Activated CD4-positive, alpha-beta T cell treated with anti-CD3 and anti-CD28 coated beads for 24 hours (primary cell): Measurements from ENCODE around the gene MYO7A.
"Not testable (repeated sequence)": the region's sequence is repeated elsewhere in the genome, so short reads cannot be mapped to it uniquely, and the experiment has no call there.

Experiments
- DNase-seq, 2 donors: peaks; one replicate each; pipeline ENCODE4 v3.0.0-alpha.2; 2020; ENCODE audit warnings: low read depth in 2 of 2

MYO7A gene

GRCh38 chr11:77093056-77093891, 34.8 kb upstream of the MYO7A start:
- no peak for DNase-seq

- no peak for DNase-seq
Observed at GRCh38 chr11:77093987-77094840, 33.8 kb upstream of the MYO7A start.

- no peak for DNase-seq
Observed at GRCh38 chr11:77094841-77095365, 33.1 kb upstream of the MYO7A start.

- DNase-seq, result no peak
Observed at GRCh38 chr11:77095551-77096490, 32.2 kb upstream of the MYO7A start.

- no peak for DNase-seq
Observed at GRCh38 chr11:77096591-77097019, 31.4 kb upstream of the MYO7A start.

- DNase-seq, result not testable (repeated sequence)
Observed at GRCh38 chr11:77097180-77097579, 30.9 kb upstream of the MYO7A start.

- no peak for DNase-seq
Observed at GRCh38 chr11:77100166-77101042, 27.6 kb upstream of the MYO7A start.

GRCh38 chr11:77101043-77101537, 27.0 kb upstream of the MYO7A start:
- no peak for DNase-seq

GRCh38 chr11:77102246-77103210, 25.5 kb upstream of the MYO7A start, which contains the start of gene OMP:
OMP (plus strand) TSS chr11:77102840; CDS start chr11:77102840, 0 bp downstream.
- no peak for DNase-seq

- DNase-seq, result no peak
Observed at GRCh38 chr11:77103319-77103718, 24.7 kb upstream of the MYO7A start.

GRCh38 chr11:77104727-77105126, 23.3 kb upstream of the MYO7A start:
- DNase-seq, result no peak

GRCh38 chr11:77106321-77106720, 21.7 kb upstream of the MYO7A start:
- no peak for DNase-seq

GRCh38 chr11:77106759-77107158, 21.3 kb upstream of the MYO7A start:
- DNase-seq, result no peak

GRCh38 chr11:77107950-77108349, 20.1 kb upstream of the MYO7A start:
- DNase-seq, result no peak

GRCh38 chr11:77108436-77108835, 19.6 kb upstream of the MYO7A start:
- DNase-seq, result no peak

- no peak for DNase-seq
Observed at GRCh38 chr11:77109236-77110019, 18.6 kb upstream of the MYO7A start.

- no peak for DNase-seq
Observed at GRCh38 chr11:77110836-77111235, 17.2 kb upstream of the MYO7A start.

GRCh38 chr11:77111277-77111676, 16.8 kb upstream of the MYO7A start:
- DNase-seq, result no peak
